T1000 (cell line): ENCODE measurements around the gene PTPRN2.
"Not testable (repeated sequence)": the region's sequence is repeated elsewhere in the genome, so short reads cannot be mapped to it uniquely, and the experiment has no call there.

Source experiments
- DNase-seq: peaks from one replicate; lab custom pipeline; 2025; ENCODE audit warnings: mixed read lengths; lab: John Stamatoyannopoulos, UW

PTPRN2 gene

DNA sequence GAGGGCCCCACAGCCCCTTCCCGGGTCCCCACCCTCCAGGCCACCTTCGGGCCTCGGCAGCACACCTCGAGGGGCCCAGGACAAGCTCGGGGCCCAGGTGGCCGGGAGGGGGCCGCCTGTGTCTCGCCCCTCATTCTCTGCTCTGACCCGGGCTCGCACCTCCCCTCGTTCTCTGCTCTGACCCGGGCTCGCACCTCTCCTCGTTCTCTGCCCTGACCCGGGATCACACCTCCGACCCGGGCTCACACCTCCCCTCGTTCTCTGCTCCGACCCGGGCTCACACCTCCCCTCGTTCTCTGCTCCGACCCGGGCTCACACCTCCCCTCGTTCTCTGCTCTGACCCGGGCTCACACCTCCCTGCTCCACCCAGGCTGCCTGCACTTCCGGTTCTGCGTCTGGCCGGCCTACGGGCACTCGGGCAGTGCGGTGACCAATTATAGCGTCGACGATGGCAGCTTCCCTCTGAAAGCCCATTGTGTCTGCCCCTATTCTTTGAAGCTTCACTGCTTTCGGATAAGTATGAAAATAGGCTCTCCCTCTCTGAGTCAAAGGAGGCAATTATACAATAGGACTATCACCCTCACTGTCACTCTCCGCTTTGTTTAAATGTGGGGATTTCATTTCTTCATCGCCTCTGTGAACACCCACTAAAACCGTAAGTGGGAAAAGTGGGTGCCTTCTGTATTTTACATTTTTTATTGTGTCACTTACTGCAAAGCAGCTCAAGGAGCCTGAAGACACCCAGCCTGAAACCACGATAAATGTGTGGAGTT is 793.5 kb downstream of the PTPRN2 start:
- no peak for DNase-seq

- no peak for DNase-seq
These were observed 794.6 kb downstream of the PTPRN2 start for GRCh38 chr7:157793087-157793353.

GRCh38 chr7:157792241-157793086 is 795.2 kb downstream of the PTPRN2 start:
- no peak for DNase-seq

GRCh38 chr7:157791666-157792065 is 796.0 kb downstream of the PTPRN2 start:
- no peak for DNase-seq

GRCh38 chr7:157791261-157791660 is 796.4 kb downstream of the PTPRN2 start:
- DNase-seq: no peak

DNA sequence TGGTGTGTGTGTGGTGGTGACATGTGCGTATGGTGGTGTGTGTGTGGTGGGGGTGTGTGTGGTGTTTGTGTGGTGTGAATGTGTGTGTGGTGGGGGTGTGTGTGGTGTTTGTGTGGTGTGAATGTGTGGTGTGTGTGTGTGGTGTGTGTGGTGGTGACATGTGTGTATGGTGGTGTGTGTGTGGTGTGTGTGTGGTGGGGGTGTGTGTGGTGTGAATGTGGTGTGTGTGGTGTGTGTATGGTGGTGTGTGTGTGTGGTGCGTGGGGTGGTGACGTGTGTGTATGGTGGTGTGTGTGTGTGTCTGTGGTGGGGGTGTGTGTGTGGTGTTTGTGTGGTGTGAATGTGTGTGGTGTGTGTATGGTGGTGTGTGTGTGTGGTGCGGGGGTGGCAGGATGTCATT is 797.7 kb downstream of the PTPRN2 start:
- no peak for DNase-seq

GRCh38 chr7:157789094-157789493 is 798.5 kb downstream of the PTPRN2 start:
- no peak for DNase-seq

DNA sequence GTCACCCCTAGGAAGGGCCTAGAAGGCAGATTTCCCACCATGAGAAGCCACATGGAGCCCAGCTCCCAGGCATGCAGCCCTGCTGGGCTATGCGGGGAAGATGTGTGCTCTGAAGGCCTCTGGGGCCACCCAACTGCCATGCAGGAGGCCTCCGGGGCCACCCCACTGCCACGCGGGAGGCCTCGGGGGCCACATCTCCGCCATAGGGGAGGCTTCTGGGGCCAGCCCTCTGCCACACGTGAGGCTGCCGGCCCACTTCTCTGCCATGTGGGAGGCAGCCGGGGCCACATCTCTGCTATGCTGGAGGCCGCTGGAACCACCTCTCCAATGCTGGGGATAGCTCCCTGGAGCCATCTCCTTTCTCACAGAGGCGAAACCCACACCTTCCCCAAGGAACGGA is 799.0 kb downstream of the PTPRN2 start:
- DNase-seq: no peak

GRCh38 chr7:157787275-157787701 is 800.3 kb downstream of the PTPRN2 start:
- DNase-seq: no peak

GRCh38 chr7:157786375-157787274 is 801.0 kb downstream of the PTPRN2 start:
- no peak for DNase-seq

DNA sequence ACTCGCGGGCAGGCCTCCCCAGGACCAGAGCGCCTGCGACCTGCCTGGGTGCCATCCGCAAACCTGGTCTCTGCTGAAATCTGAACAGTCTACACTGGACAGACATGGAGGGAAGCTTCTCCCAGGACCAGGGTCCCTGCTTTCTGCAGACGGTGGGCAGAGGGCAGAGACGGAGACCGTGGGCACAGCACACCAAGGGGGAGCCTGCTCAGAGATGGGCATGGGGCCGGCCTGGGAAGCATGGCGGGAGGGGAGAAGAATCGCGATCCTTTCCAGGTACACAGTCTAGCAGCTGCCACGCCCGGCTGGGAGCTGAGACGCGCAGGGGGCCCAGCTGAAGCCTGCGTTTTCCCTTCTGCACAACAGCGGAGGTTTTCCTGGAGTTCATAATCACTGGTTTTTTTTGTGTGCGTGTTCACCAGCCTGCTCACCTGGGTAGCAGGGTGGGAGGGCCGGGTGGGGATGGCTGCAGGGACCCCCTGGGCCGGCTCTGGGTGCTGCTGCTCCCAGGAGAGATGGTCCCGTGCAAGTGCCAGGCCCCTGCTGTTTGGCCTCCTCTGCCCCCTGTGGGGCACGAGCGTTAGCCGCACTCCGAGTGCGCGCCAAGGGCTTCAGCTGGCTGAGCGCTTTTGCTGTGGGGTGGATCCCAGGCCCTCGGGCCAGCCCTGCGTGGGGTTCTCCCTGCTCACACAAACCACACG is 802.0 kb downstream of the PTPRN2 start:
- DNase-seq: no peak

DNA sequence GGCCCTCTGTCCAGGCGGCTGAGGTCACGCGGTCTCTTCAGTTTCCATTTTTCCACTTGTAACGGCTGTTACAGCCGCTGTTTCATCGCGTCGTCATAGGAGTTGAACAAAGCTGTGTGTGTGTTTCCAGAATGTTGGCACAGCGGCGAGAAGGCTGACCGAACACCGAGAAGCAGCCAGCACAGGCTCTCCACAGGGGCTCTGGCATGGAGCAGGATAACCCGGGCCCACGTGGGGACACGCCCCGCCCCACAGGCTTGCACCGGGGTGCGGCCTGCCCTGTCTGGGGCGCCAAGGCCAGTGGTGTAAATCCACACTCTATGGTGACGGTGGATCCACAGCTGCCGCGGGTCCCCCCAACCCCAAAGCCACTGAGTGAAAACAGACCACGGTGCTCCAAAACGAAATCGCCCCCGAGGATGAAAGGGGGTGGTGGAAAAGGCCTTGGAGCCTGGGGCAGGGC is 802.6 kb downstream of the PTPRN2 start:
- DNase-seq: no peak

DNA sequence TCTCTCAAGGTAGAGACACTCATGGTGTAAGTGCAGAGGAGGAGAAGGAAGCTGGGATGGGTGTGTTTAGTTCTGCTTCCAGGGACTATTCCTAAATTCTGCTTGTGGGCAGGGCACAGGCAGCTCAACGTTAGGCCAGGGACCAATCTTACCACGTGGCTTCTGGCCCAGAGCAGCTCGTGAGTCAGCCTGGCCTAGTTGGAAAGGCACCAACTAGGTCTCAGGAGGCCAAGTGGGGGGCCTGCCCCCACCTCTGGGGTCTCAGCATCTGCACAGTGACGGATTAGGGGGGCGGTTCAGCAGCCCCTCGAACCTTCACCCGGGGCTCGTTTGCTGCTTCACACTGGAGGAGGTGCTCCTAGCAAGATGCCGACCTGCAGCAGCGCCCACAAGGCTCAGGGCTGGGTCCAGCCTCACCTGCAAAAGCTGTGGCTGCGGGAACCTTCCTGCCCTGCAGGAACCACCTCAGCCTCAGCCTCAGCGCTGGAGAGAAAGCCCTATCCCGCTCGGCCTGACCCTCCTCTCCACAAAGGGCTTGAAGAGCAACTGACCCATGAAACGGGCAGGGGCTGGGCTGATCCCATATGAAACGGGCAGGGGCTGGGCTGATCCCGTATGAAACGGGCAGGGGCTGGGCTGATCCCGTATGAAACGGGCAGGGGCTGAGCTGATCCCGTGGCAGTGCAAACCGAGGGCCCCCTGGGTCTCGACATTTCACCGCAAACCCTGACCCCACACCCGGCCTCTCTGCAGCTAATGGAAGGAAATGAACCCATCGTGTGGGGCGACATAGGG is 803.4 kb downstream of the PTPRN2 start:
- DNase-seq: no peak

DNA sequence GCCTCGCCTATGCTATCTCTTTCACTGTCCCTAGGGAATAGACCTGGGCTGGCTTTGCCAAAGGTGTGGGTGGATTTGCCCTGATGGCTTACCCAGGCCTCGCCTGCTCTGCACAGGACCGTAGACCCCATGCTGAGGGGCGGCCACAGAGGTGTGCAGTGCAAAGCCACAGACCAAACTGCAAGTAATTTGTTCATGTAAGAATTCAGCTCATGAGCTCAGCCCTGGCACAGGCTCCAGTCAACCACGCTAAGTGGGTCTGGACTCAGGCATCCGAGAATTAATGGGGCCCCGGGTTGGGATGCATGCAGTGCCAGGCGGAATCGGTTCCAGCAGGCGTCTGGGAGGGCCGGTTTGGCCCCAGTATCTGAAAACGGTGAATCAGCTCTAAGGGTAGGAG is 805.6 kb downstream of the PTPRN2 start:
- DNase-seq: no peak

GRCh38 chr7:157780721-157781120 is 806.9 kb downstream of the PTPRN2 start:
- DNase-seq: no peak

GRCh38 chr7:157780312-157780711 is 807.3 kb downstream of the PTPRN2 start:
- no peak for DNase-seq

DNA sequence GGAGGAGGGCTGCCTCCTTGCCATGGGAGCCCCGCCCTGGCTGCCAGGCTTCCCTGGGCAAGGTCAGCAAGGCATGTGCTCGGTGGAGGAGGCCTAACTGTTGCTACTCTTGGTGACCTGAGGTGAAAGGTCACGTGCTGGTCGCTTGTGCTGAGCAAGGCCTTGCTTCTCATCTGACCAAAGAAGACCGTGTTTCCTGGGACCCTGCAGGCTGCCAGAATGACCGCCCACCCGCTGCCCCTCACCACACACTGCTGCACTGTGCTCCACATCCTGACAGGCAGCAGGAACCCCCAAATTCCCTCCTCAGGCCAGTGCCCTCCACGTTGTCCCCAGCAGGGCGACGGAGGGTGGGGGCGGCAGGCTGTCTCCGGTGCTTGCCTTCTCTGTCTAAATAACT is 808.4 kb downstream of the PTPRN2 start:
- DNase-seq: no peak

DNA sequence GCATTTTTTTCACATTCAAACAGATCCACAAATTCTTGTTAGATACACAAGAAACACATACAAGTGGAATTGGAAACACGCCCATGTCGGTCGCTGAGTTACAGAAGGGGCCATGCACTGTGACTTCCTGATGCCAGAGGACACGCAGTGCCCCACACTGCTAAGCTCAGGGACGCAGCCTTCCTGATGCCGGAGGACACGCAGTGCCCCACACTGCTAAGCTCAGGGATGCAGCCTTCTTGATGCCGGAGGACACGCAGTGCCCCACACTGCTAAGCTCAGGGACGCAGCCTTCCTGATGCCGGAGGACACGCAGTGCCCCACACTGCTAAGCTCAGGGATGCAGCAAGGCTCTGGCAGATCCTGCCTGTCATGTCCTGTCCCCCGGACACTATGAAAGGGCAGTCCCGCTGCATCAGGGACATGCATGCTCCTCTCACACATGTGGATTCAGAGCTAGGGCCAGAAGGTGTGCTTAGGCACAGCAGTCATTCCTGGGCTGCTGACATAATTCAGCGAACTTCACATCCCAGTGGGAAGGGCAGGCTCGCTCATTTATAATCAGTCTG is 810.3 kb downstream of the PTPRN2 start:
- DNase-seq: not testable (repeated sequence)

DNA sequence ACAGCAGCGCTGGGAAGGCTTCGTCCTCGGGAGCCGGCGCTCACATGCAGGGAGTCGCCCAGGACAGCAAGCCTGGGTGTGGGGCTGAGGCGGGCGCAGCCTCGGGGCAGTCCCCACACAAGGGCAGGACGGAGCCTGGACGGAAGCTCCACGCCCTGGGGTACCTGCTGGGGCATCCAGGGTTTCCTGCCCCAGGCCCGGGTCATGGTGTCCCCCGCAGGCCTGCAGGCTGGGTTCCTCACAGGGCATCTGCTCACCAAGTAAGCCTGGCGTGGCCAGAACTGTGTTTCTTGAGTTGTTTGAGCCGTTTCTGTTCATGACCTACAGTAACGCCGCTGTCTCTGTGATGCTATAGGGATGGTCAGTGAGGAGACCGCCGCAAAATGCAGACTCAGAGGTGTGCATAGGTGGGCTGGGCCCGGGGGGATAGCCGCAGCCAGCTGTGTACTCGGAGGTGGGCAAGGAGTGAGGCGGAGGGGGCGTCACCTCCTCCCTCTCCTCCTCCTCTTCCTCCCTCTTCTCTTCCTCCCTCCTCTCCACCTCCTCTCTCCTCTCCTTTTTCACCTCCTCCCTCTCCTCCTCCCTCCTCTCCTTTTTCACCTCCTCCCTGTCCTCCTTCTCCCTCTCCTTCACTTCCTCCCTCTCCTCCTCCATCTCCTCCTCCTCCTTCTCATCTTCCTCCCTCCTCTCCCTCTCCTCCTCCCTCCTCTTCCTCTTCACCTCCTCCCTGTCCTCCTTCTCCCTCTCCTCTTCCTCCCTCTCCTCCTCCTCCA is 811.9 kb downstream of the PTPRN2 start:
- DNase-seq: no peak
